Chondrocyte (in vitro differentiated cells): ENCODE results near the gene NFATC2IP. TPM values are rescaled to one million over a fixed set of nuclear protein-coding genes. Genes with fewer than 3 reads are reported as not detected.
A peak's percentile ranks its signal among the peaks of the same experiment; 100 is the strongest.

Source experiments
- DNase-seq: peaks from one replicate; pipeline ENCODE4 v3.0.0; 2021; ENCODE audit warnings: mixed read lengths, low spot score
- H3K27ac Mint-ChIP-seq: one replicate; pipeline ENCODE4 v1.8.0; 2021; ENCODE audit warnings: mild to moderate bottlenecking, moderate library complexity, mixed read lengths; ENCODE audit not compliant: unreplicated experiment
- H3K27me3 Mint-ChIP-seq: 2 replicates; pipeline ENCODE4 v1.8.0; 2021; ENCODE audit warnings: low read depth, mixed read lengths
- H3K36me3 Mint-ChIP-seq: 2 replicates; pipeline ENCODE4 v1.8.0; 2021; ENCODE audit warnings: low read depth, mixed read lengths
- H3K4me1 Mint-ChIP-seq: 2 replicates; pipeline ENCODE4 v1.8.0; 2021; ENCODE audit warnings: low read depth, mild to moderate bottlenecking, mixed read lengths
- H3K4me3 Mint-ChIP-seq: one replicate; pipeline ENCODE4 v1.8.0; 2021; ENCODE audit warnings: mild to moderate bottlenecking, moderate library complexity, mixed read lengths; ENCODE audit not compliant: unreplicated experiment
- H3K9me3 Mint-ChIP-seq: 2 replicates; pipeline ENCODE4 v1.8.0; 2021; ENCODE audit warnings: low read depth, mixed read lengths
- CTCF ChIP-seq: fragments of 200-600 bp; sonication (generic); IDR thresholded peaks from 2 replicates; pipeline ENCODE4 v1.5.0; 2021; ENCODE audit warnings: antibody characterized with exemption, mild to moderate bottlenecking, moderate library complexity
- total RNA-seq: library from RNA; stranded (reverse); gene quantifications from 3 replicates; pipeline ENCODE4 v1.2.1, GENCODE V29; 2021

NFATC2IP gene
- total RNA-seq, 1 donor from 2014 or later, result 24.3 TPM

GRCh38 chr16:28933171-28933570 lies 17.6 kb upstream of the NFATC2IP start:
- no peak for TF ChIP-seq CTCF
- DNase-seq, result no peak
- Mint-ChIP-seq H3K4me1 (no peaks in the 10 kb centered on the region), H3K27ac (no peak overlapping the region), H3K27me3 (peaks cover 3% of the 10 kb centered on the region), H3K4me3 (no peak overlapping the region), H3K9me3 (no peaks in the 10 kb centered on the region), H3K36me3 (peaks cover 2% of the 10 kb centered on the region)

- no peak overlapping the region for H3K4me3 Mint-ChIP-seq
- H3K27ac Mint-ChIP-seq, result no peak overlapping the region
- H3K4me1 Mint-ChIP-seq, result no peaks in the 10 kb centered on the region
- no peak for DNase-seq
- TF ChIP-seq CTCF, result no peak
- H3K36me3 Mint-ChIP-seq, result peaks cover 2% of the 10 kb centered on the region
- no peaks in the 10 kb centered on the region for H3K9me3 Mint-ChIP-seq
- H3K27me3 Mint-ChIP-seq, result peaks cover 8% of the 10 kb centered on the region
These were observed 15.4 kb upstream of the NFATC2IP start for GRCh38 chr16:28935346-28935745.

GRCh38 chr16:28935924-28936783 lies 14.6 kb upstream of the NFATC2IP start:
- Mint-ChIP-seq H3K36me3 (peaks cover 2% of the 10 kb centered on the region), H3K4me3 (peak overlapping the region; percentile 11)

GRCh38 chr16:28936784-28937155 lies 14.0 kb upstream of the NFATC2IP start:
- Mint-ChIP-seq H3K27me3 (peaks cover 8% of the 10 kb centered on the region), H3K27ac (no peak overlapping the region), H3K9me3 (no peaks in the 10 kb centered on the region), H3K4me1 (no peaks in the 10 kb centered on the region), H3K36me3 (peaks cover 2% of the 10 kb centered on the region), H3K4me3 (no peak overlapping the region)
- TF ChIP-seq CTCF, result no peak
- DNase-seq, result no peak

More at GRCh38 chr16:28935924-28936783, 14.6 kb upstream of the NFATC2IP start:
- no peak for DNase-seq
- peaks cover 8% of the 10 kb centered on the region for H3K27me3 Mint-ChIP-seq
- TF ChIP-seq CTCF, result no peak
- no peaks in the 10 kb centered on the region for H3K9me3 Mint-ChIP-seq
- no peaks in the 10 kb centered on the region for H3K4me1 Mint-ChIP-seq
- H3K27ac Mint-ChIP-seq, result no peak overlapping the region

- peaks cover 2% of the 10 kb centered on the region for H3K36me3 Mint-ChIP-seq
- TF ChIP-seq CTCF, result no peak
- H3K4me3 Mint-ChIP-seq, result no peak overlapping the region
- H3K9me3 Mint-ChIP-seq, result no peaks in the 10 kb centered on the region
- H3K27ac Mint-ChIP-seq, result no peak overlapping the region
- H3K4me1 Mint-ChIP-seq, result no peaks in the 10 kb centered on the region
- peaks cover 8% of the 10 kb centered on the region for H3K27me3 Mint-ChIP-seq
- no peak for DNase-seq
These were observed 13.4 kb upstream of the NFATC2IP start for GRCh38 chr16:28937222-28937876.
